K562 (cell line): Measurements from ENCODE around the gene PPFIA3. TPM values are rescaled to one million over a fixed set of nuclear protein-coding genes. Genes with fewer than 3 reads are reported as not detected.
A peak's percentile ranks its signal among the peaks of the same experiment; 100 is the strongest.

Source experiments
- DEAF1 ChIP-seq: fragments of 450-650 bp; formaldehyde crosslinking; IDR thresholded peaks from 2 replicates; pipeline ENCODE4 v1.4.0; 2020; ENCODE audit warnings: mild to moderate bottlenecking, moderate library complexity
- ETV1 ChIP-seq: fragments of 450-650 bp; conservative IDR thresholded peaks from 2 replicates; pipeline ENCODE4 v1.6.1; 2016; ENCODE audit warnings: missing genetic modification characterization, control low read depth, low read depth, missing compliant biosample characterization
- GATA2 ChIP-seq: sonication (generic); formaldehyde crosslinking; IDR thresholded peaks from 2 replicates; pipeline ENCODE4 v1.4.0; 2020; ENCODE audit warnings: mild to moderate bottlenecking, missing genetic modification reagents
- HOMEZ ChIP-seq: fragments of 250-450 bp; sonication (Bioruptor Pico); IDR thresholded peaks from 2 replicates; pipeline ENCODE4 v1.4.0; 2020; ENCODE audit warnings: mild to moderate bottlenecking, moderate library complexity
- IFI16 ChIP-seq: fragments of 250-450 bp; sonication (Bioruptor Pico); IDR thresholded peaks from 2 replicates; pipeline ENCODE4 v2.1.2; 2022; ENCODE audit warnings: mild to moderate bottlenecking, inconsistent platforms
- MITF ChIP-seq: IDR thresholded peaks from 2 replicates; pipeline ENCODE4 v1.6.1; 2014; ENCODE audit warnings: antibody characterized with exemption
- NBN ChIP-seq: fragments of 450-650 bp; IDR thresholded peaks from 2 replicates; pipeline ENCODE4 v1.6.1; 2016; ENCODE audit warnings: low read depth, mild to moderate bottlenecking
- NFATC3 ChIP-seq: fragments of 450-650 bp; IDR thresholded peaks from 2 replicates; pipeline ENCODE4 v1.6.1; 2017; ENCODE audit warnings: mild to moderate bottlenecking
- PHF21A ChIP-seq: fragments of 450-650 bp; IDR thresholded peaks from 2 replicates; pipeline ENCODE4 v1.6.1; 2017; ENCODE audit warnings: low read depth, borderline replicate concordance
- POLR2B ChIP-seq: fragments of 450-650 bp; IDR thresholded peaks from 2 replicates; pipeline ENCODE4 v1.6.1; 2018; ENCODE audit warnings: low read depth; ENCODE audit not compliant: partially characterized antibody
- PTBP1 ChIP-seq: fragments of 200-400 bp; formaldehyde crosslinking; IDR thresholded peaks from 2 replicates; pipeline ENCODE4 v1.6.1; 2017; ENCODE audit warnings: low read depth, low read length
- RNF219 ChIP-seq: fragments of 250-450 bp; sonication (Bioruptor Pico); IDR thresholded peaks from 2 replicates; pipeline ENCODE4 v1.5.0; 2022; ENCODE audit warnings: mild to moderate bottlenecking
- STAT5A ChIP-seq: IDR thresholded peaks from 2 replicates; pipeline ENCODE4 v1.6.1; 2012; ENCODE audit warnings: low read length, inconsistent platforms, borderline replicate concordance
- ZBTB34 ChIP-seq: fragments of 250-450 bp; sonication (Bioruptor Pico); IDR thresholded peaks from 2 replicates; pipeline ENCODE4 v1.8.0; 2021; ENCODE audit warnings: mild to moderate bottlenecking, moderate library complexity
- ZNF431 ChIP-seq: sonication (generic); formaldehyde crosslinking; IDR thresholded peaks from 2 replicates; pipeline ENCODE4 v1.8.0; 2022; ENCODE audit warnings: mild to moderate bottlenecking, missing genetic modification reagents
- ZNF584 ChIP-seq: fragments of 200-800 bp; sonication (Bioruptor generic); IDR thresholded peaks from 2 replicates; pipeline ENCODE4 v1.6.1; 2016; ENCODE audit warnings: low read depth, mild to moderate bottlenecking, missing genetic modification characterization, missing compliant biosample characterization
- ZZZ3 ChIP-seq: fragments of 450-650 bp; IDR thresholded peaks from 2 replicates; pipeline ENCODE4 v1.6.1; 2016; ENCODE audit warnings: antibody characterized with exemption, mild to moderate bottlenecking, moderate library complexity
- polyA plus RNA-seq, 8 experiments: library from polyadenylated mRNA; depleted of rRNA in 4 of 8; stranded (reverse) in 5 of 8; unstranded in 3 of 8; fragments of >200 nt; fragmentation: Nextera tagmentation in 2 of 8; fragmentation: Illumina TruSeq in 1 of 8; extraction: Ambion mirVana in 2 of 8; extraction: Trizol in 1 of 8; gene quantifications; 2 replicates each; pipeline versions ENCODE4 v1.2.1 to v1.2.3, GENCODE V29; 2011 to 2014; ENCODE audit warnings: inconsistent platforms in 1 of 8, missing spikeins in 1 of 8
- total RNA-seq, 7 experiments: library from RNA; depleted of rRNA in 6 of 7; stranded (reverse); fragments of >200 nt in 6 of 7; fragmentation: Illumina TruSeq in 2 of 7; extraction: Trizol in 2 of 7; gene quantifications; 2 replicates each; pipeline versions ENCODE4 v1.2.1 to v1.2.3, GENCODE V29; 2011 to 2021; ENCODE audit warnings: low replicate concordance in 1 of 7

Gene PPFIA3
- total and polyA plus RNA-seq, 9 of the 15 experiments (the other 6 are each of a cell fraction or from before 2014, with no cell fraction given) = 0.10 to 53.0 (median 17.6) TPM

- TF ChIP-seq NBN (peak; percentile 51; the same call in 1 of the 2 replicates), ZBTB34 (CRISPR knock-in tag) (no peak), IFI16 (CRISPR knock-in tag) (no peak), POLR2B (peak; percentile 23), DEAF1 (CRISPR knock-in tag) (no peak), RNF219 (no peak), PTBP1 (no peak), PHF21A (no peak), ZNF431 (0 out of 2 replicates have a peak, but pooled peaks have one; percentile 51), ZNF584 (CRISPR knock-in tag) (no peak), NFATC3 (no peak), GATA2 (no peak), STAT5A (no peak), MITF (peak; percentile 49; the same call in 1 of the 2 replicates), HOMEZ (CRISPR knock-in tag) (no peak), ETV1 (no peak; the same call in 1 of the 2 replicates), ZZZ3 (no peak)
Measured at GRCh38 chr19:49150106-49150943, 31.0 kb downstream of the PPFIA3 start (continued).
